K562 (cell line): ENCODE results near the gene GANAB. TPM values are rescaled to one million over a fixed set of nuclear protein-coding genes. Genes with fewer than 3 reads are reported as not detected.

Source experiments
- AFF1 ChIP-seq, 2 experiments: fragments of 450-650 bp; IDR thresholded peaks; 2 replicates each; pipeline ENCODE4 v1.6.1; 2018; ENCODE audit warnings: mild to moderate bottlenecking in 2 of 2, low read depth in 1 of 2; ENCODE audit not compliant: partially characterized antibody in 2 of 2
- ARHGAP35 ChIP-seq: fragments of 450-650 bp; IDR thresholded peaks from 2 replicates; pipeline ENCODE4 v1.6.1; 2018; ENCODE audit not compliant: partially characterized antibody
- CREBBP ChIP-seq: IDR thresholded peaks from one replicate; pipeline ENCODE4 v1.6.1; 2012; ENCODE audit warnings: low read depth, mild to moderate bottlenecking, control low read depth, inconsistent platforms, low read length
- DEAF1 ChIP-seq: fragments of 450-650 bp; formaldehyde crosslinking; IDR thresholded peaks from 2 replicates; pipeline ENCODE4 v1.4.0; 2020; ENCODE audit warnings: mild to moderate bottlenecking, moderate library complexity
- GATAD2A ChIP-seq: fragments of 450-650 bp; IDR thresholded peaks from 2 replicates; pipeline ENCODE4 v1.6.1; 2017
- HDAC2 ChIP-seq: fragments of 450-650 bp; IDR thresholded peaks from 2 replicates; pipeline ENCODE4 v1.6.1; 2016; ENCODE audit warnings: mild to moderate bottlenecking
- PML ChIP-seq: IDR thresholded peaks from 2 replicates; pipeline ENCODE4 v1.6.1; 2012; ENCODE audit warnings: low read length, inconsistent platforms
- RFX5 ChIP-seq: IDR thresholded peaks from 2 replicates; pipeline ENCODE4 v1.6.1; 2011; ENCODE audit warnings: low read depth, mild to moderate bottlenecking, improper control_type of control experiment, low read length
- RFX7 ChIP-seq: fragments of 250-450 bp; sonication (Bioruptor Pico); IDR thresholded peaks from 2 replicates; pipeline ENCODE4 v1.5.1; 2021; ENCODE audit warnings: mild to moderate bottlenecking
- SMAD2 ChIP-seq: fragments of 150-350 bp; IDR thresholded peaks from 2 replicates; pipeline ENCODE4 v1.6.1; 2014; ENCODE audit warnings: low read depth, mild to moderate bottlenecking, low read length
- SNIP1 ChIP-seq: fragments of 450-650 bp; IDR thresholded peaks from 2 replicates; pipeline ENCODE4 v1.7.1; 2017; ENCODE audit warnings: low read depth, mild to moderate bottlenecking
- TCF3 ChIP-seq: sonication (generic); formaldehyde crosslinking; IDR thresholded peaks from 2 replicates; pipeline ENCODE4 v1.4.0; 2020; ENCODE audit warnings: mild to moderate bottlenecking, missing genetic modification reagents
- YBX1 ChIP-seq: fragments of 450-650 bp; IDR thresholded peaks from 2 replicates; pipeline ENCODE4 v1.7.1; 2016; ENCODE audit warnings: mild to moderate bottlenecking
- ZBTB26 ChIP-seq: fragments of 450-650 bp; formaldehyde crosslinking; IDR thresholded peaks from 2 replicates; pipeline ENCODE4 v1.4.0; 2022; ENCODE audit warnings: missing genetic modification characterization
- ZMIZ1 ChIP-seq, 2 experiments: fragments of 150-350 bp in 1 of 2; IDR thresholded peaks; 2 replicates each; pipeline ENCODE4 v1.6.1; 2012 to 2016; ENCODE audit warnings: low read depth in 2 of 2, low read length in 2 of 2, mild to moderate bottlenecking in 1 of 2, moderate library complexity in 1 of 2
- ZNF77 ChIP-seq: fragments of 250-450 bp; sonication (Bioruptor Pico); IDR thresholded peaks from 2 replicates; pipeline ENCODE4 v1.5.0; 2020
- polyA plus RNA-seq, 8 experiments: library from polyadenylated mRNA; depleted of rRNA in 4 of 8; stranded (reverse) in 5 of 8; unstranded in 3 of 8; fragments of >200 nt; fragmentation: Nextera tagmentation in 2 of 8; fragmentation: Illumina TruSeq in 1 of 8; extraction: Ambion mirVana in 2 of 8; extraction: Trizol in 1 of 8; gene quantifications; 2 replicates each; pipeline versions ENCODE4 v1.2.1 to v1.2.3, GENCODE V29; 2011 to 2014; ENCODE audit warnings: inconsistent platforms in 1 of 8, missing spikeins in 1 of 8
- total RNA-seq, 7 experiments: library from RNA; depleted of rRNA in 6 of 7; stranded (reverse); fragments of >200 nt in 6 of 7; fragmentation: Illumina TruSeq in 2 of 7; extraction: Trizol in 2 of 7; gene quantifications; 2 replicates each; pipeline versions ENCODE4 v1.2.1 to v1.2.3, GENCODE V29; 2011 to 2021; ENCODE audit warnings: low replicate concordance in 1 of 7

The GANAB gene
- total and polyA plus RNA-seq, 9 of the 15 experiments (the other 6 are each of a cell fraction or from before 2014, with no cell fraction given) = 6.5 to 284 (median 161) TPM

- TF ChIP-seq ARHGAP35 (no peak), PML (peak; percentile 57; the same call in 1 of the 2 replicates), CREBBP (no peak), ZMIZ1 (IDR thresholded peaks at IDR 0.05; ENCODE audit: low read depth in 2 of 2, low read length in 2 of 2) (no peak), SNIP1 (no peak), GATAD2A (no peak), TCF3 (CRISPR knock-in tag) (0 out of 2 replicates have a peak, but pooled peaks have one; percentile 27), RFX5 (no peak), RFX7 (CRISPR knock-in tag) (no peak), ZNF77 (CRISPR knock-in tag) (no peak), SMAD2 (no peak), DEAF1 (CRISPR knock-in tag) (no peak), HDAC2 (peak; percentile 82), AFF1 (IDR thresholded peaks at IDR 0.05; ENCODE audit: low read depth in 1 of 2, partially characterized antibody in 2 of 2) (no peak), YBX1 (no peak), ZBTB26 (CRISPR knock-in tag) (peak; percentile 52; the same call in 1 of the 2 replicates)
These were observed 24.6 kb downstream of the GANAB start, which contains the start of gene B3GAT3 (continued) for GRCh38 chr11:62621567-62622470.
